ENCODE data around the gene SRGAP3.

SRGAP3 gene

DNA sequence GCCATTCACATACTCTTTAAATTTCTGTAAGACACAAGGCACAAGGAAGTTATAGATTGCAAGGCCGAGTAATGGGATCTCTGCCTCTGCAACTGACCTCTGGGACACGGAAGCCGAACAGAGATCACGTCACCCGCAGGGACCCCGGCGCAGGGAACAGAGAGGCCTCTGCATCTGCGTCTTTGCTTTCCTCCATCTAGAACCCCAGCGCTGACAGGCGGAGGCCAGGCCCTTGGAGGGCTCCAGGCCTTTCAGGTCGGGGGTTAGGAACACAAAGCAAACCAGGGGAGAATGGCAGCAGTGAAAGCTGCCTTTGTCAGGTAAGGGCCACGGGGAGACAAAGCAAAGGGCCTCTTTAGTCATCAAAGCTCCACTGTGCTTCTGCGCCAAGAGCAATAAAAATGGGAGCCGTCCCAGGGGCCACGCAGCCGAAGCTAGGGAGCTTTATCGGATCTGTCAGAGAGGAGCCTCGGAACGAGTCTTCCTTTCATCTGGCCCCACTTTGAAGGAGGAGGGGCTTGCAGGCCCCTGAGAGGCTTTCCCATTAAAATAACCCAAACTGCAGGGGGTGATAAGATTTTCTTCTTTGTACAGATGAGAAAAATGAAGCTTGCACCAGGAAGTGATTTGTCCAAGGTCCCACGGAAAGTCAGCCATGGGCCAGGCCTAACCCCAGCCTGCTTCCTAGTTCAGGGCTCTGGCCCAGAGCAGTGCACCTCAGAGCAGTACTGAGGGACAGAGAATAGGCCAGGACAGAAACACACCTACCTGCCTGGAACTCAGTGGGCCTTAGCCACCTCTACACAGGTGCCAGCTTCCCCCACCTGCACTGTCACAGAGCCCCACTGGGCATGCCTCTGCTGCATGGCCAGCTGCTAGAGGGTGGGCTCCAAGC lies 201.7 kb downstream of the SRGAP3 start:
- DNase-seq (ENCODE audit: low read depth), result no peak

DNA sequence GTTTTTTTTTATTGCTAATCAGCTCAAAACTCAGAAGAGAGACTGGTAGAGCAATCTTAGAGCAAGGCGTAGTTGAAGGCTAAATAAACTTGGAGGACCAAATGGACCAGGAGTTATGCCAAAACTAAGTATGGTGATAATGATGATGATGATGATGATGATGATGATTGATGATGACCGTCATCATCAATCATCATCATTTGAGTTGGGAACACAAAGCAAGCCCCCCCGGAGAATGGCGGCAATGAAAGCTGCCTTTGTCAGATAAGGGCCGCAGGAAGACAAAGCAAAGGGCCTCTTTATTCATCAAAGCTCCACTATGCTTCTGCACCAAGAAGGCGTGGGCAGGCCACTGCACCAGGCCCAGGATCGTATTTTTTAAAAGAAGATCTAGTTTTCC lies 204.1 kb downstream of the SRGAP3 start:
- no peak for DNase-seq (ENCODE audit: low read depth)

DNA sequence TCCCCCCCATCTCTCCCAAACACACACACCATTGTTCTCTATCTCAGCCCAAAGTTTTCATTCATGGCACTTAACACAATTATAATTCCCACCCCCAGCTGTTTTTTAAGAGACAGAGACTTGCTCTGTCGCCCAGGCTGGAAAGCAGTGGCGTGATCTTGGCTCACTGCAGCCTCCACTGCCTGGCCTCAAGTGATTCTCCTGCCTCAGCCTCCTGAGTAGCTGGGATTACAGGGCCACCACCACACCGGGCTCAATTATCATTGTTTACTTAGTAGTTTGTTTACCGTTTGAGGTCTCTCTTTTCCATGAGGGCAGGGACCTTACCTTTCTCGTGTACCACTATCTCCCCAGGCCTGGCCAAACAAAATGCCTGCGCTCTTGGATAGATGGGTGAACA lies 206.4 kb downstream of the SRGAP3 start:
- DNase-seq (ENCODE audit: low read depth), result no peak

DNA sequence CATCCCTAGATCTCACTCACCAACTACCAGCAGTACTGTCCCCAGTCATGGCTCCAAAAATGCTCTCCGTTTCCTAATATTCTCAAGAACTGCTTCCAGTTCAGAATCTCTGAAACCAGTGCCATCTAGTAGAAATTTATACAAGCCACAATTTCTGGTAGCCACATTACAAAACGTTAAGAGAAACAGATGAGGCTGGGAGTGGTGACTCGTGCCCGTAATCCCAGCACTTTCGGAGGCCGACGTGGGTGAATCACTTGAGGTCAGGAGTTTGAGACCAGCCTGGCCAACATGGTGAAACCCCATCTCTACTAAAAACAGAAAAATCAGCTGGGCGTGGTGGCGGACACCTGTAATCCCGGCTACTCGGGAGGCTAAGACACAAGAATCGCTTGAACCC lies 207.8 kb downstream of the SRGAP3 start:
- DNase-seq (ENCODE audit: low read depth), result no peak

DNA sequence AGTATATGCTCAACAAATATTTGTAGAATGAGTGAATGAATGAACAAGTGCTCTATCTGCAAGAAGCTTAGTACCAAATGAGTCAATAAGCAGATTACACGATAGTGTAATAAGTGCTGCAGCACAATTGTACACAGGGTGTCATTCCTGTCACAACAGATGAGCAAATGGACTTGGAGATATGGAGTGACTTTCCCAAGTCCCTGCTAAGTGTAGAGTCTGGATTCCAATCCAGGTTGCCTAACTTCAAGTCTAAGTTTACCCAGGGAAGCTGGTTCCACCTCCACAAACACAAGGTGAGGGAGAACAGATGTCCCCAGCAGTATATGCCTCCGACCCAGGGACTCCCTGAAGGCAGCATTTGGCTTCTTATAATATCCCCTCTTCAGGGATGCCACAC lies 208.4 kb downstream of the SRGAP3 start:
- no peak for DNase-seq (ENCODE audit: low read depth)

DNA sequence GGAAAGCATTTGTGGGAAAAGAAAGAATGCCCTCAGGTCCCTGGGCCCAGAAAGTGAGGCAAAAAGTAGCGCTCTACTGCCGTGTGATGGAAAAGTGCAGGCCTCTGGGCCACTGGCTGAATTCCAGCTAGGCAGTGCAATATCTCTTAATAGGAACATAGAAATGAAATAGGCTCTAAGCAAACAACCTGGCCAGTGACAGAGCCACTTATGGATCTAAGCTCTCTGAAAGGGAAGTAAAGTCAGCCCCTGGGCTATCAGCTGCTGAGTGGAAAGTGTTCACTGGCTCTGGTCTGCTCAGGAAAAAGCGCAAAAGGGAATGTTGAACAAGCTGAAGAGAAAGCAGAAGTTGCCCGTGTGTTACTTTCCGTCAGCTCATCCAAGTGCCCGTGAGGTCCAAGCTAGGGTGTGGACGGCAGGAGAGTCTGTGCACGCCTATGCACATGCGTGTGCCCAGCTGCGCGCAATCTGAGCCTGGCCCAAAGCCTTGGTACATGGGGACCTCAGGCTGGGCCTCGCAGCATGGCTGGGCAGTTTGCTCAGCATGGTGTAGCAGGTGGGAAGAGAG lies 212.2 kb downstream of the SRGAP3 start:
- no peak for DNase-seq (ENCODE audit: low read depth)

DNA sequence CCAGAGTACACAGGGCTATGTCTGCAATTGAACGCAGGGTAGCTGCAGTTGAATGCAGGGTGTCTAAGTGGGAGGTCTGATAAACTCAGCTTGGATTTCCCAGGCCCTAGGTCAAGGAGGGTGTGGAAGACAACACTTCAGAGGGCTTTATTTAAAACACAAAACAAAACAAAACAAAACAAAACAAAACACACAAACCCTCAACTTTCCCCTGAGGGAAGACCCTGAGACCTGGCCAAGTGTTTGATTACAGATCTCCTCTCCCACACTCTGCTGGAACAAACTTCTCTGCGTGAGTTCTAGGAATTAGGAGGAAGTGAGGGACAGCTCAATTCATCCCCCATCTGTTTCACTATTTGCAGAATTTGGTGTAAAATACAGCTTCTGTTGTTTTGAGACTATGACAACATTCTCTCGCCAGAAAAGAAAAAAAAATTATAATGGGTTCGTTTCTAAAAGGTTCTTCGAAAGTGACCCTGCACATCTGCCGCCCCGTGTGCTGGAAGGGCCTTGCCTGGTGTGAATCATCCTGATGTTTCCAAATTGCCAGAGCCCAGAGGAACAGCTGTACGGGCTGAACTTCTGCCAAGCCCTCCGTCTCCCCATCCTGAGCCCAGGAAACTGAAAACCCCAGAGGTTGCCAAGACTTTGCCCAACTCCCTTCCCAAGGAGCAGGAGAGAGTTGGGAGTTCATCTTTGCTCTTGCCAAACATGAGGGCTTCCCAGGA lies 212.9 kb downstream of the SRGAP3 start:
- no peak for DNase-seq (ENCODE audit: low read depth)

DNA sequence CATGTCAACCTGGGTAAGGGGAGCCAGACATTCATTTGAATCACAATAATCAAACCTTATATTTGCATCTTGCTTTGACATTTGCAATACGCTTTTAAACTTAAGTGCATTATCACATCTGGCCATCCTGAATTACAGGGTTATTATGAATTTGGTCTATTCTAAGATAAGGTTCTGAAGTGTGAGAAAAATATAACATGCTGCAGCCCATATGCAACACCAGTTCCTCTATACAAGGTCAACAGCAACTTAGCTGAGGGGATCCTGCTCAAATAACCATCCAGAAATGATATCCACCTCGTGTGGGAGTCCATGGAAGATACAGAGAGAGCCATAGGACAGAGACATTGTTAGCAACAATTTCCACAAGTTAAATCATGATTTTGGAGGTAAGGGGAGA lies 213.5 kb downstream of the SRGAP3 start:
- DNase-seq (ENCODE audit: low read depth), result no peak

DNA sequence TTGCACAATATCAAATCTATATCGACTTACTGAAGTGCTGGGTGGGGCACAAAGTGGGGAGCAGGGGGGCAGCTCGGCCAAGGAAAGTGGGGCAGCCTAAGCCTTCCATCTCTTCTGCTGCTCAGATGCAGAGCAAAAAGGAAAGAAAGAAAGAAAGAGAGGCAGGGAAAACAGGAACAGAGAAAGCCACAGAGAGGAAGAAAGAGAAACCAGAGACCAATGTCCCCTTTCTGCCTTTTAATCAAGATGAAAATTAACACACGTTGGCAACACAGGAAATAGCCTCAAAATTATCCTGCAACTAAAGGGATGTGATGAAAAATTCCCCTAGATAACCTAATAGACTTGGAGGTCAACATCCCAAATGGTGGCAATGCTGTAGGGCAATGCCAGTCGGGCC lies 214.0 kb downstream of the SRGAP3 start:
- no peak for DNase-seq (ENCODE audit: low read depth)

DNA sequence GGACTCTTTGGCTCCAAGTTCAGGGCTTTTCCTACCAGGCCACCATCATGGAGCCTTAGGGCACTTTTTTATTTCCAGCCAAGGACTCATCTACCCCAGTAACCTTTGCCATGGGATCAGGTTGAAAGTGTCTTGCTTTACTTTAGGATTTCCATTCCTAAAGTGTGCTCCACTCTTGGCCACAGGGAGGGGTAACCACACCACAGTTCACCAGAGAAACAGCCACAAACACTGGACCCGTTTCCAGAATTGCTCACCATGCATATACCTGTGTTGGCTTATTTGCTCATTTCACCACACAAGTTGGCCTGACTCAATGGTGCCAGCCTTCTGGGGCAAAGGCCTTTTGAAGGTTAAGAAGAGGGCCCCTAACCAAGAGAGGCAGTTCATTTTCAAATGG lies 215.6 kb downstream of the SRGAP3 start:
- DNase-seq (ENCODE audit: low read depth), result no peak

DNA sequence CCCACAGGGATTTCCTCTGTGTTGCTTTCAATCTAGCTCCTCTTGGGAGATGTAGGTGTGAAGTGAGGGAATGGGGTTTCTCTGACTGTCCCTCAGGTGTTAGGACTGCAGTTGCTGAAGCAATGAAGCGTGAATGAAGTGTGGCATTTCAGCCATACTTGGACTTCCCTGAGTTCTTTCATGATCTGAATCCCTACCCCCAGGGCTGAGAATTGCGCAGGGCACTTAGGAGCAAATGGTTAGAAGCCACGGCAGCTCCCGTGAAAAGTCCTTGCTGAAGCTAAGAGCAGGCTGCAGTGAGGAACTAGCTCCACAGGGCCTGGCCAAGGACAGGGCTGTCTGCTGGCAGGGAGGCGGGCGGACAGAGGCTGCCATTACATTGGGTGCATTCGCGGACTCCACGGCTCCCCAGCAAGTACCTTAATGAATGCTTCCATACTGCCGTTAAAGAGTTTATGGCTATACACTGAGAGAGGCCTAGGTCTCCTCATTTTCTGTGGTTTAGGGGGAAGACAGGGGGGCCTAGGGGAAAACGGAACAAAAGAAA lies 217.1 kb downstream of the SRGAP3 start:
- no peak for DNase-seq (ENCODE audit: low read depth)

DNA sequence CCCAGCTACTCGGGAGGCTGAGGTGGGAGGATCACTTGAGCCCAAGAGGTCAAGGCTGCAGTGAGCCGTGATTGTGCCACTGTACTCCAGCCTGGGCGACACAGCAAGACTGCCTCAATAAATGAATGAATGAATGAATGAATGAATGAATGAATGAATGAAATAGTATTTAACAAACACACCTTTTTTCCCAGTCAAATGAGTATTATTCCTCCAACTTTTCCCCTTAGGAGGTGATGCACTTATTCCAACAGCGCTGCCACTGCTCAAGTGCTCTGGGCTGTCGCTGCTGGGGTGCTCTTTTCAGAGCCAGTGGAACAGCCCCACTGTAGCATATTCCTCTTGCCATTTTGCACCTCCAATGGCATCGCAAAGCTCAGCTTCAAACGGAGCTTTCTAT lies 219.4 kb downstream of the SRGAP3 start:
- DNase-seq (ENCODE audit: low read depth), result no peak

DNA sequence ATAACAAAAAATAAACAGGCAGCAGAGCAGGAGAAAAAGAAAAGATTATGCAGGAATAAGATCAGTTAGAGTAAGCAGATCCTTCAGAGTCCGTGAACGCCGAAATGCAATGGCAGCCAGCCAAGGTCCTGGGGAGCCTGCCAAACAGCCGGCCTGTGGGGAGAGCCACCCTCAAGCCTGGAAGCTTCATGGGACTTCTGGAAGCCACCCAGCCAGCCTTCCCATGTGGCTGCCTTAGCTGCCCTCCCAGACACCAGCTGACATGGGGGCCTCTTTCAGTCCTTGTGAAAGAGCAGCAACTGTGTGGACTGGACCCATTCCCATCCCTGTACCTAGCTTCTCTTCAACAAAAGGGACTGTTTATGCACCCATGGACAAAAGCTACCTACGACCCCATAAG lies 221.3 kb downstream of the SRGAP3 start:
- no peak for DNase-seq (ENCODE audit: low read depth)

DNA sequence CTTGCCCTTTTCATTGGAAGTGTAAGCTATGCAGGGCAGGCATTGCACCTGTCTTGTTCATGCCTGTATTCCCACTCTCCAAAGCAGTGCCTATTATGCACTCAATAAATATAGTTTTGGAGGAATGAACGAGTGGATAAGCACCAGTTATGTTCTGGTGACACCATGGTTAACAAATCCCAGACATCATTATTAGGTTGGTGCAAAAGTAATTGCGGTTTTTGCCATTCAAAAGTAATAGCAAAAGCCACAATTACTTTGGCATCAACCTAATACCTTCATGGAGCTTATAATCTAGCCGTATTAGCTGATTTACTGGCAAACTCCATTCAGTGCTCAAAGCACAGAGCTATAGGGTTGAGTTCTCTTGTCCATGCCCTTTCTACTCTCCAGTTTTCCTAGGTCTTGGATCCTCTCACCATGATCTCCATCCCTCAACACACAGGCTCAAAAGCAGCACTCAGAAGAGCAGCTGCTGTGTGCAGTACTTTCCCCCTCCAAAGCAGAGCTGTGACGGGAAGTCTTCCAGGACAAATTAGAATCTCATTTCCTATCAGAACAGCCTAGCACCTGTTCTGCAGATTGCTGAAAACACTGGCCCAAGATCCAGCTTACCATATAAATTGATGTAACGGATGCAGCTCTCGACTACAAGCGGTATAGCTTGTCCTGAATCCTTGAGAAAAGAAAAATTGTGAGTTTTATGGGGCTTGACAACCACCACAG lies 223.0 kb downstream of the SRGAP3 start:
- no peak for DNase-seq (ENCODE audit: low read depth)

DNA sequence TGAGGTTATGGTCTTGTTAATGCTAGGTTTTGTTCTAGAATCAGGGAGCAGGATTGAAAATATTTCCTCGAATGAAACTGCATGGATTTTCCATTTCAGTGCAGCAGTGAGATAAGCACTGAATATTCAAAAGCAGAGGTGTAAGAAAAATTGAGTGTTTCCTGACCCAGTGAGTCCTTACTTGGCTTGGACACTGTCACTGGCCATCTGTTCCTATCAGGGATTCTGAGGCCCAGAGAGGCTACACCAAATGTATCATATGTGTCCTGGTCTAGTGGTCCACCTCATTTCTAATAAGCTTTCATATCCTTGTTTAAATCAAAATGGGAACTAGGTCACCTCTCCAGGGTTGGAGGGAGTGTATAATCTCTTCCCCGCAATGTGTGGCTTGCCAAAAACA lies 225.1 kb downstream of the SRGAP3 start:
- DNase-seq (ENCODE audit: low read depth), result no peak

DNA sequence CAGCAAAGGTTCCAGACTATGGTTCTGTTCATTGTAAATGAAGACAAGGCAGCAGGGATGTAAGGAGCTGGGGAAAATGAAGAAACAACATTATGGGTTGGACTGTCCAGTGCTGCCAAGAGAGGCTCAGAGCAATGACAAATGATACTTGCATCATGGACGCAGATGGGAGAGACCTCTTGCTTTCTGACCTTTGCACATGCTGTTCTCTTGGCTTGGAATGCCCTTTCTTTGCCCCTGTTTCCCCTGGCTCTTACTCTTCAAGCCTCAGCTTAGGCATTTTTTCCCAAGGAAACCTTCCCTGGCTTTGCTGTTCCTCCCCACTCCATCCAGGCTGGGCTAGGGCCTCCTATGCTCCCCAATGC lies 226.2 kb downstream of the SRGAP3 start:
- DNase-seq (ENCODE audit: low read depth), result no peak

DNA sequence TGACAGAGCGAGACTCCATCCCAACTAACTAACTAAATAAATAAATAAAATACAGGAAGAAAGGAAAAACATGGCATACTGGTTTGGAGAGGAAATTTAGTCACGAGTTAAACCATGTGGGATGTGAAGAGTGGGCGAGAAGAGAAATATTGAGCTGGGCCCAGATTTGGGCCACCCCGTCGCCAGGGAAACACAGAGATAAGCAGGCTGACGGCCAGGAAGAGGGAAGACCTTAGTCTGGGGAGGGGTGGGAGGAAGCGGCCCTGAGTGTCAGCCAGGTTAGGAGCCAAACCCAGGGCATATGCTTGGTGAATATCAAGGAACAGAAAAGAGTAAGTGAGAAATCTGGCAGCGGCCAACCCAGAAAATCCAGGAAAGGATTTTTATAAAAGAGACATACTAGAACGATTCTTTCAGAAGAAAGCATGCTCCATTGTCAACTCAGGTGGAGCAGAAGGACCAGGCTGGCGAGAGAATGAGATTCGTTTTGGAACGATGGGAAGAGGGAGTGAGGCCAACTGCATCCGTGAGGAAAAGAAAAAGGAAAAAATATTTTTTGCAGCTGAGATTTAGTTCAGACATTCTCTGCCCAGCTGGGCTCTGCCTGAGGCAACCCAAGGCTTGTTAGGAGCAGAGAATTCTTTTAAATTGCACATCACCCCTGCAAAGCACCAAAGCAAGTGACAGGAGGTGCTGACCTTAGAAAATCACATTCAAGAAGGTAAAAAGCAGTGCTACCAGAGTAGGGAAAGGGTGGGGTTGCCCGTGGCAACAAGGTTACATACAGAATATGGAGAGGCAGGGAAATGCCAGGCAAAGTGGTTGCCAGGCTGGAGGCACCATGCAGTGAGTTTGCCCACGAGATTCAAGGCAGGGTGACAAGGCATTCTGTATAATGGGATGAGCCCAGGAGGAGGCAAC lies 226.9 kb downstream of the SRGAP3 start:
- no peak for DNase-seq (ENCODE audit: low read depth)

DNA sequence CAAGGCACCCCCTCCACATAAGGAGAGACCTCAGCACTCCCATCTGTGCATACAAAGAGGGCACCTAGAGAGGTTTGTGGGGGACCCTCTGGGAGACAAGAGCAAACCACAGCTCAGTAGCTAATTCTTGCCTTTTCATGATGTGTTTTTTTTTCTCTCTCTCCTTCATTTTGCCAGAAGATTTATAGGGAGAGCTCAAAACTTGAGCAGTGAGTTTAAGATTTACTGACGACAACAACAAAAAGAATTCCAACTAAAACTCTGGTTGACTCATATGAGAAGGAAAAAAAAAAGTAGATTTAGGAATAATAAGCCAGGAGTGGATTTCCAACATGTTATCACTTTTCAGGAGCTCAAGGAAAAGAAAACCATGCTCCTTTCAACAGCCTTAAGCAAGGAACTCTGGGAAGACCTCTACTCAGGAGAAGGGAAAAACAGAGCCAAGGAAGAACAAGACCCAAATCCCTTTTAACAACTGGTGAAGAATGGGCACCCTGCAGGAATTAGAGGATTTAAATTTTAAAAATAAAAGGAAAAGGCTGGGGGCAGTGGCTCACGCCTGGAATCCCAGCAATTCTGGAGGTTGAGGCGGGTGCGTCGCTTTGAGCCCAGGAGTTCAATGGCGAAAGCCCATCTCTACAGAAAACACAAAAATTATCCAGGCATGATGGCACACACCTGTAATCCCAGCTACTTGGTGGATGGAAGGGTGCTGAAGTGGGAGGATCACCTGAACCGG lies 228.0 kb downstream of the SRGAP3 start:
- no peak for DNase-seq (ENCODE audit: low read depth)

DNA sequence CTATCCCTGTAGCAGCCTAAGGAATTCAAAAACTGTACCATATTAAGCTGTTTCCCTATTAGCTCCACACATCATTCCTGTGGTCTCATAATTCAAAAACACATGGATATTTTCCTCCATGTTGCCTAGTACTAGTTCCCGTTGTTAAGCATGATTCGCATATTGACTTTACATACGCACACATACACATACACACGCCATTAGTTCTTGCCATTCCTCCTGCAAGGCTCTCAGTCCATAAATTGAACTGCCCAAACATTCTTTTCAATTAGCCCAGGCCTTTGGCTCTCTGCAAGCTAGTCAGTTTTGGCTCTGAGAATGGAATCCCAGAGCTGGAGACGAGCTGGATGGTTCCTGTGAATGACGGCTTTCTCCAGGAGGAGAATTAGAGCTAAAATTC lies 229.0 kb downstream of the SRGAP3 start:
- no peak for DNase-seq (ENCODE audit: low read depth)

DNA sequence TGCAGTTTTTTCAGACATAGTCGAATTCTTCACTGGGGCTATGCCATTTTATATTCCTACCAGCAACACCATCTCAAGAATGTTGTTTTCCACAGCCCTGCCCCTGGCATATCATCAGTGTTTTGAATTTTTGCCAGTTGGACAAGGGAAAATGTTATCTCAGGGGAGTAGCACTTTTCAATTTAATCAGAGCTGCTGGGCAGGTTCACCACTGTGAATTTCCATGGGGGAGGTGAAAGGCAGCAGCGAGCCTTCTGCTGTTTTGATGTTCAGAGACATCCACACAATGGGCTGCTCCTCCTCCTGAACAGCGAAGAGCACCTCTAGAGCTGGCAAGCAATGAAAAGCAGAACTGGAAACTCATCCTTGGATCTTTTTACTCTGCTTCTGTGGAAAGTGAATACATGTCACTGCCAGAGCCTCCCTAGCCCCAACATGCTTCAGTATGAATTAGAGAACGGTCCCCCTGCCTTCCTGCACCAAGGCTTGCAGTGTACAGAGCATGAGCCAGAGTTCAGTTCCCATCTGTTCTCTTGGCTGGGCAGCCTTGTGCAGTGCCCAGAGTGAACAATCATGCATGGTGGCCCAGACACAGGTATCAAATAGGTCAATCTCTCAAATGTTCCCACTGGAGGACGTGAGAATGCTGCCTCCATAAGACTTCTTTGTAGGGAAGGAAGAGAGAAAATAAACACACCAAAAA lies 230.0 kb downstream of the SRGAP3 start:
- no peak for DNase-seq (ENCODE audit: low read depth)

All from activated gamma-delta T cell treated with anti-CD3 and anti-CD28 coated beads, Interleukin-2, amount 50 U/mL, for 16 hours (primary cell).